Central memory CD8-positive, alpha-beta T cell (primary cell): ENCODE measurements around the gene GPR4.
A peak's percentile ranks its signal among the peaks of the same experiment; 100 is the strongest.
"Not testable (repeated sequence)": the region's sequence is repeated elsewhere in the genome, so short reads cannot be mapped to it uniquely, and the experiment has no call there.

Experiments
- ATAC-seq: fragments of 150-1000 bp; cut with Tn5 transposase; replicated peaks from 2 replicates; pipeline ENCODE4 v1.10.0; 2022; ENCODE audit warnings: mild to moderate bottlenecking, moderate FRiP score, moderate number of reproducible peaks; ENCODE audit not compliant: poor library complexity, severe bottlenecking; ENCODE audit errors: extremely low read depth
- DNase-seq, 2 donors: peaks; one replicate each; pipeline ENCODE4 v3.0.0; 2021; ENCODE audit warnings: low spot score in 2 of 2
- H3K27ac Mint-ChIP-seq: one replicate; pipeline ENCODE4 v1.8.0; 2022; ENCODE audit warnings: low read depth, mild to moderate bottlenecking, moderate library complexity, mixed read lengths
- H3K27me3 Mint-ChIP-seq: one replicate; pipeline ENCODE4 v1.8.0; 2022; ENCODE audit warnings: mixed read lengths
- H3K36me3 Mint-ChIP-seq: one replicate; pipeline ENCODE4 v1.8.0; 2022; ENCODE audit warnings: mild to moderate bottlenecking, moderate library complexity, mixed read lengths; ENCODE audit not compliant: insufficient read depth
- H3K4me1 Mint-ChIP-seq: one replicate; pipeline ENCODE4 v1.8.0; 2022; ENCODE audit warnings: mixed read lengths
- H3K4me3 Mint-ChIP-seq: one replicate; pipeline ENCODE4 v1.8.0; 2022; ENCODE audit warnings: mild to moderate bottlenecking, moderate library complexity, mixed read lengths
- H3K9me3 Mint-ChIP-seq: one replicate; pipeline ENCODE4 v1.8.0; 2022; ENCODE audit warnings: mixed read lengths

The GPR4 gene

DNA sequence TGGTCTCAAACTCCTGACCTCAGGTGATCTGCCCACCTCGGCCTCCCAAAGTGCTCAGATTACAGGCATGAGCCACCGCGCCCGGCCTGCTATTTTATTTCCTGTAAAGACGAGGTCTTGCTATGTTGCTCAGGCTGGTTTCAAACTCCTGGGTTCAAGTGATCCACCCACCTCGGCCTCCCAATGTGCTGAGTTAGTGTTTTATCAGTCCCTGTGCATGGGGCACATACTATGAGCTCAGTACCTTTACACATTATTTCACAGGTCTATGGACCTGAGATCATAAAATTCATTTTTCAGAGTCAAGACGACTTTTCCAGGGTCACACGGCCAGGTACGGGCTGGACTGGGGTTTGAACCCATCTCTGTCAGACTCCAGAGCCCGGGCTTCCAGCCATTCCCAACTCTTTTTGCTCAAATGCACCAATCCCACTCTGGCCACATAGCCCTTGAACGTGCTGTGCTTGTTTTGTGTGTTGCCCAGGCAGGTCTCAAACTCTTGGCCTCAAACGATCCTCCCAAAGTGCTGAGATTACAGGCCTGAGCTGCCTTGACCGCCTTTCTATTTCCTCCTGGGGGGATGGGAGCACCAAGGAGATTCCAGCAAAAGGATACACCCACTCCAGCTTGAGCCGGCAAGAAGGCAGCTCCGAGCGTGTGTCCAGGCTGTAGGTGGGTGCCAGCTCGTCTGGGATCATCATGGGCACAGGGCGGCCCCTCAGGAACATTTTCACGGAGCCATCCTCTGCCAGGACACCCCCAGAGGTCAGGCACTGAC, 36.1 kb upstream of the GPR4 start:
- ATAC-seq: no peak
- H3K4me1 Mint-ChIP-seq: peaks cover 36% of the 10 kb centered on the region
- H3K9me3 Mint-ChIP-seq: peaks cover 6% of the 10 kb centered on the region
- H3K27me3 Mint-ChIP-seq: no peaks in the 10 kb centered on the region
- H3K27ac Mint-ChIP-seq: peak overlapping the region; percentile 77
- H3K36me3 Mint-ChIP-seq: peaks cover 15% of the 10 kb centered on the region
- DNase-seq: no peak
- H3K4me3 Mint-ChIP-seq: peak overlapping the region; percentile 95

DNA sequence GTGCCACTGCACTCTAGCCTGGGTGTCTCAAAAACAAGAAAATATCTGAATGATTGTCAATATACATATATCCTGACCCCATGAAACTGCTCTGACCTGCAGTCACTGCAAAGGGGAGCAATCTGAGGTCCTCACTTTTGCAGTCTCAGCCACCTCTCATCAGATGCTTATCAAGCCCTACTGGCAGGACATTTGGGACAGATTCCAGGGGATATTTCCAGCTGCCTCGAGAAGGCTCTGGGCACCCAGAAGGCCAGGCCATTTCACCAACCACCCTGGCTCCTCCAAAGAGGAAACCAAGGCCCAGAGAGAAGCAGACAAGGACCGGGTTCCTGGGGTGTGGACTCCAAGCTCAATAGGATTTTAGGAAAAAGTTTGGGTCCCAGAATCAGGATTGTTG, 34.9 kb upstream of the GPR4 start:
- peaks cover 10% of the 10 kb centered on the region for H3K36me3 Mint-ChIP-seq
- H3K4me1 Mint-ChIP-seq: peaks cover 24% of the 10 kb centered on the region
- H3K27ac Mint-ChIP-seq: no peak overlapping the region
- DNase-seq (no peak), ATAC-seq (no peak)
- no peaks in the 10 kb centered on the region for H3K27me3 Mint-ChIP-seq
- H3K9me3 Mint-ChIP-seq: peaks cover 6% of the 10 kb centered on the region
- no peak overlapping the region for H3K4me3 Mint-ChIP-seq

DNA sequence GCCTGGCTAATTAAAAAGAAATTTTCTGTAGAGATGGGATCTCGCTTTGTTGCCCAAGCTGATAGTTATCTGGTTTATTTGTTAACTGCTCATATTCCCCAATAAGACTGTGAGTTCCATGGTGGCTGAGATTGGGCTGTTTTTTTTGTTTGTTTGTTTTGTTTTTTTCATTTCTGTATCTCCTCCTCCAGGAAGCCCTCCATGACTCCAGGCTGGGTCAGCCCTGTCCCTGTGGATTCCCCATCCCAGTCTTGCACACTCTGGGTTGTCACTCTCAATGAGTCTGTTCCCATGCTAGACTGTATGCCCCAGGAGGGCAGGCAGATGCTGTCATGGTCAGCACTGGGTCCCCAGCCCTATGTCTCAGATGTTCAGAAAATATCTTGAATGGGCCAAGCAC, 34.3 kb upstream of the GPR4 start:
- H3K27ac Mint-ChIP-seq: no peak overlapping the region
- H3K4me3 Mint-ChIP-seq: no peak overlapping the region
- H3K9me3 Mint-ChIP-seq: peaks cover 4% of the 10 kb centered on the region
- H3K36me3 Mint-ChIP-seq: peaks cover 7% of the 10 kb centered on the region
- DNase-seq (no peak), ATAC-seq (no peak)
- H3K4me1 Mint-ChIP-seq: peaks cover 18% of the 10 kb centered on the region
- no peaks in the 10 kb centered on the region for H3K27me3 Mint-ChIP-seq

DNA sequence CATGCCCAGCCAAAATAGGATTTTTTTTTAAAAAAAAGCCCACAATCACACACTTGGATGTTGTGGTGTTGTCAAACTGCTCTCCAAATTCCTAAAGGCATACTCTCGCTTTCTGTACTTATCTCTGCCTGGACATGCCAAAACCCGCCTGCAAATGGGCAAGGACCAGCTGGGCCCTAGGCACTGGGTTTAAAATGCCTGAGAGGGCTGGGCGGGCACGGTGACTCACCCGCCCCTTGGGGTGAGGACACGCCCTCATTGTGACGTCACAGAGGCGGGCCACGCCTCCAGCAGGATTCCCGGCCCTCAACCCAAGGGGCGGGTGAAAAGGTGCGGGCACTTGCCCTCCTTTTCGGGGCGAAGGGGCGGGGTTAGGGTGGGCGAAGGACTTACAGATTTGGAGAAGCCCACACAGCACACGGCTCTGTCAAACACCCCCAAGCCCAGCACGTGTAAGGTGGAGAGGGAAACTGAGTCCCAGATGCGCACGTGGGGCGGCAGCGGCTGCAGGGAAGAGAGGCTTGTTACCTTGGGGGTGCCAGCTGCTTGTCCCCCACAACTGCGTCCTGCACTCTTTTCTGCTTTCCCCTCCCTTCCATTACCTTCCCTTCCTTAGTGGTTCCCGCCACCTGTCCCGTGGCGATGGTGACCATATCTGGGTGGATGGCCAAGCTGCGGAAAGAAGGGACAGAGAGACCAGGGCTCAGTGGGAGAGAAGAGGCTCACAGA, 30.6 kb upstream of the GPR4 start:
- DNase-seq: no peak
- no peak overlapping the region for H3K4me3 Mint-ChIP-seq
- ATAC-seq: no peak
- peaks cover 5% of the 10 kb centered on the region for H3K36me3 Mint-ChIP-seq
- no peaks in the 10 kb centered on the region for H3K9me3 Mint-ChIP-seq
- H3K27me3 Mint-ChIP-seq: no peaks in the 10 kb centered on the region
- no peak overlapping the region for H3K27ac Mint-ChIP-seq
- H3K4me1 Mint-ChIP-seq: no peaks in the 10 kb centered on the region

DNA sequence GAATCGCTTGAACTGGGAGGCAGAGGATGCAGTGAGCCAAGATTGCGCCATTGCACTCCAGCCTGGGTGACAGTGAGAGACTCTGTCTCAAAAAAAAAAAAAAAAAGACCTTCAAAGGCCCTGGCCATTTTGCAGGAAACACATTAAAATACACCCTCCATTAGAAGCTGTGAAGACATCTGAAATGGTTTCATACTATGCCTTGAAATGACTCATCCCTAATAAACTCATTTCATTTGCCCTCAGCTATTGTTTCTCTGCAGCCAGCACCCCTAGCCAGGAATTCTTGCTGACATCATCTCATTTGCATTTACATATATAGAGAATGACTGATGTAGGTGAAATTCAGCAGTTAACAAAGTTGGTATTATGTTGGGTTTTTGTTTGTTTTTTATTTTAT, 28.5 kb upstream of the GPR4 start:
- DNase-seq (no peak), ATAC-seq (no peak)
- no peaks in the 10 kb centered on the region for H3K27me3 Mint-ChIP-seq
- peaks cover 13% of the 10 kb centered on the region for H3K36me3 Mint-ChIP-seq
- H3K4me3 Mint-ChIP-seq: no peak overlapping the region
- no peak overlapping the region for H3K27ac Mint-ChIP-seq
- no peaks in the 10 kb centered on the region for H3K4me1 Mint-ChIP-seq
- H3K9me3 Mint-ChIP-seq: no peaks in the 10 kb centered on the region

DNA sequence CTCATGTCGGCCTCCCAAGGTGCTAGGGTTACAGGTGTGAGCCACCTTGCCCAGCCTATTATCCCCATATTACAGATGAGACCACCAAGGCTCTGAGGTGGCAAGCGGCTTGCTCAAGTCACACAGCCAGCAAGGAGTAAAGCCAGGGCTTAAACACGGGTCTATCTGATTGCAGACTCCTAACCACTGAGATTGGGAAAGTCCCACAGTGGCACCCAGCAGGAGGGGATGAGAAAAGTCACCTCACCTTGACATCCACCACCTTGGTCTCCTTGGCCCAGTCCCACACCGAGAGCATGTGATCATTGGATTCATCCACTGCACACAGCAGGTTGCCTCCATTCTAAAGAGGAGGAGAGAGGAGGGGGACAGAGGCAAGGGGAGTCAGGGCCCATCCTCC, 27.7 kb upstream of the GPR4 start:
- H3K27me3 Mint-ChIP-seq: no peaks in the 10 kb centered on the region
- DNase-seq: no peak
- no peak for ATAC-seq
- H3K27ac Mint-ChIP-seq: no peak overlapping the region
- peaks cover 13% of the 10 kb centered on the region for H3K36me3 Mint-ChIP-seq
- no peaks in the 10 kb centered on the region for H3K4me1 Mint-ChIP-seq
- H3K9me3 Mint-ChIP-seq: no peaks in the 10 kb centered on the region
- no peak overlapping the region for H3K4me3 Mint-ChIP-seq

DNA sequence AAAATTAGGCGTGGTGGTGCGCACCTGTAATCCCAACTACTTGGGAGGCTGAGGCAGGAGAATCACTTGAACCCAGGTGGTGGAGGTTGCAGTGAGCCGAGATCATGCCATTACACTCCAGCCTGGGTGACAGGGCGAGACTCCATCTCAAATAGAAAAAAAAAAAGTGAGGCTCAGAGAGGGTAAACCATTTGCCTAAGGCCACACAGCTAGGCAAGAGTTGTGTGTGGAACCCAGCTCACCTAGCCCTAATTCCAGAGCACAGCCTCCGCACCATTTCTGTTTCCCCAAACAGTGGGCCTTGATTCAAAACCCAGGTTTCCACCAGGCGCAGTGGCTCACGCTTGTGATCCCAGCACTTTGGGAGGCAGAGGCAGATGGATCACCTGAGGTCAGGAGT, 26.2 kb upstream of the GPR4 start:
- not testable (repeated sequence) for H3K4me1 Mint-ChIP-seq, H3K4me3 Mint-ChIP-seq, DNase-seq, H3K27ac Mint-ChIP-seq, ATAC-seq, H3K27me3 Mint-ChIP-seq, H3K9me3 Mint-ChIP-seq
- H3K36me3 Mint-ChIP-seq: peaks cover 14% of the 10 kb centered on the region

DNA sequence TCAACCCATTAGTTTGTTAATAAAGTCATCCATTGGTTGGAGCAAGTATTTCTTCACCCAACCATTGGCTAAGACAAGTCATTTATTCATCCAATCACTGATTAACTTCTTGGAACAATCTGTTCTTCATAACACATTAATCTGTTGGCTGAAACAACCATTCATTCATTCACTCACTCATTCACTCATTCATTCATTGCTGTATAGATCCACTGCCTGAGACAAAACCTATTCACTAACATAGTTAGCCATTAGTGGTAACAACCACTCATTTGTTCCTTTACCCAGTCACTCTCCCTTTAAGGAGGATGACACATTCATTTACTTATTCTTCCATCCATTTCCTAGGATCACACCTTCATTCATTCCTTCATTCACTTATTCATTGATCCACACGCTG, 22.0 kb upstream of the GPR4 start:
- H3K4me3 Mint-ChIP-seq: no peak overlapping the region
- DNase-seq: no peak
- H3K27ac Mint-ChIP-seq: no peak overlapping the region
- H3K4me1 Mint-ChIP-seq: no peaks in the 10 kb centered on the region
- H3K9me3 Mint-ChIP-seq: no peaks in the 10 kb centered on the region
- ATAC-seq: no peak
- H3K36me3 Mint-ChIP-seq: peaks cover 32% of the 10 kb centered on the region
- H3K27me3 Mint-ChIP-seq: no peaks in the 10 kb centered on the region

DNA sequence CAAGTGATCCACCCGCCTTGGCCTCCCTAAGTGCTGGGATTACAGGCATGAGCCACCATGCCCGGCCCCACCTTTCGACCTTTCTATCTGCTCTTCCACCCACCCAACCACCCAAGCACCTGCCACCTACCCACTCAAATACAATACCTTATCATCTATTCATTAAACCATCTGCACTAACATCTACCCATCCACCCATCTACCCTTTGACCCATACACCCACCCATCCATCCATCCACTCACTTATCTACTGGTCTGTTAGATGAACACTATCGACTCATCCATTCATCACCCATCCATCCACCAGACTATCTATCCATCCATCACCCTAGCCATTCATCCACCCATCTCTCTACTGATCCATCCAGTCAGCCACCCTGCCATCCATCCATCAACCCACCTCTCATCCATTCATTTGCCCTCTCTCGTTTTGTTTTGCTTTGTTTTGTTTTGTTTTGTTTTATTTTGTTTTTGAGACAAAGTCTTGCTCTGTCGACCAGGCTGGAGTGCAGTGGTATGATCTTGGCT, 20.0 kb upstream of the GPR4 start:
- ATAC-seq: no peak
- H3K36me3 Mint-ChIP-seq: peaks cover 40% of the 10 kb centered on the region
- H3K27ac Mint-ChIP-seq: no peak overlapping the region
- H3K4me3 Mint-ChIP-seq: no peak overlapping the region
- no peaks in the 10 kb centered on the region for H3K27me3 Mint-ChIP-seq
- H3K9me3 Mint-ChIP-seq: no peaks in the 10 kb centered on the region
- no peak for DNase-seq
- no peaks in the 10 kb centered on the region for H3K4me1 Mint-ChIP-seq

DNA sequence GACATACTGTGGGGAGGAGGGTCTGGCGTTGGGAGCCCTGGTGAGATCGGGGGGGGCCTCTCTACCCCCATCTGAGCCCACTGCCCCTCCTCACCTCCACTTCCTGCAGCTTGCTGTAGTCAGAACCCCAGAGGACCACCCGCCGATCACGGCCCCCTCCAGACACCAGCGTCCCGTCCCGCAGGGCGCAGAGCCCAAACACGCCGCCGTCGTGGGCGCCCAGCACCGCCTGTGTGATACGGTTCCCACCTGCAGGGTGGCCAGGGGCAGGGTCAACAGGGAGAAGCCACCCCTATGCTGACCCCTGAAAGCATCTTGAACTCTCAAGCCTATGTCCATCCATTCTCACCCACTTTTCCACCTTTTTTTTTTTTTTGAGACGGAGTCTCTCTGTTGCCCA, 19.4 kb upstream of the GPR4 start:
- Mint-ChIP-seq H3K4me1 (no peaks in the 10 kb centered on the region), H3K9me3 (no peaks in the 10 kb centered on the region), H3K4me3 (no peak overlapping the region), H3K27ac (no peak overlapping the region), H3K27me3 (no peaks in the 10 kb centered on the region), H3K36me3 (peaks cover 44% of the 10 kb centered on the region)
- DNase-seq (no peak), ATAC-seq (no peak)

DNA sequence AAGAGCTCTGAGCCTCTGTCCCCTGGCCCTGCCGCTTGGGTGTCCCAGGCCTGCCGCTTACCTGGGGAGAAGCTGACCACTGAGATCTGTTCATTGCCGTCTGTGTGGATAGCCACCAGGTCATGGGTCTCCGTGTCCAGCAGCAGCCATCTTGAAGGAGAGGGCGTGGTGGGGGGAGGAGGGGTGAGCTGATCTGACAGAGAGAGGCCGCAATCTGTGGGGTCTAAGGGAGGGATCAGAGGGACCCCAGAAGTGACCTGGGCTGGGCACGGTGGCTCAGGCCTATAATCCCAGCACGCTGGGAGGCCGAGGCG, 14.6 kb upstream of the GPR4 start:
- DNase-seq (no peak), ATAC-seq (no peak)
- H3K4me3 Mint-ChIP-seq: no peak overlapping the region
- no peak overlapping the region for H3K27ac Mint-ChIP-seq
- no peaks in the 10 kb centered on the region for H3K9me3 Mint-ChIP-seq
- no peaks in the 10 kb centered on the region for H3K27me3 Mint-ChIP-seq
- peaks cover 56% of the 10 kb centered on the region for H3K36me3 Mint-ChIP-seq
- peaks cover 17% of the 10 kb centered on the region for H3K4me1 Mint-ChIP-seq

DNA sequence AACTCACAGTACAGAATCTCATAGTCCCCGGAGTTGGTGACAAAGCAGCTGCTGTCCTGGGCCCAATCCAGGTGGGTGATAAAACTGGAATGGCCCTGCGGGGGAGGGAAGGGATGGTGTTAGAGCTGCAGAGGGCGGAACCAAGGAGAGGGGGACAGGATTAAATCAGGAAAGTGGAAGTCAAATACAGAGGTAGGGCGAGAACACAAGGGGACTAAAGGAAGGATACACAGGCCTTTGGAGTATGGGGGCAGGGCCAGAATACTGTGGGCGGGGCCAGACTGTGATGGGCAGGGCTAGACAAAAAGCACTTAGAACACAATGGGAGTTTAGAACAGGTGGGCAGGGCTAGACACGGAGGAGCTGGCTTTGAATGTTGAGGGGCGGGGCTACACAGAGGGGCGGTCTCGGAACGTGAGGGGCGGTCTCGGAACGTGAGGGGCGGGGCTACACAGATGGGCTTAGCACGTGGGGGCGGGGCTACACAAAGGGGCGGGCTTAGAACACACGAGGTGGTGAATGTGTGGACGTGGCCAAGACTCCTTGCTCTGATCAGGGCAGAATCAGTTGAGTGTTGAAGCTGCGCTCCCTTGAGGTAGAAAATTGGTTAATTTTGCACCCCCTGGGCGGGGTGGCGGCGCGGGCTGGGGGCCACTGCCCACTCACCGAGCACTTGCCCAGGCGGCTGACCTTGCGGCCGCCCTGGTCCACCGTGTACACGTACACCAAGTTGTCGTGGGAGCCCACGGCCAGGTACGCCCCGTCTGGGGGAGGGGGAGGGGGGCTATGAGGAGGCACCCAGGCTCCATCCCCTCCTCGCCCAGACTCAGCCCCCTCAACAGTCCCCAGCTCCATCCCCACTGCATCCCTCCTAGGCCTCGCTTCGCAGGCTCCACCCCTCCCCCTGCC, 14.0 kb upstream of the GPR4 start:
- H3K4me1 Mint-ChIP-seq: peaks cover 17% of the 10 kb centered on the region
- peaks cover 59% of the 10 kb centered on the region for H3K36me3 Mint-ChIP-seq
- H3K27me3 Mint-ChIP-seq: no peaks in the 10 kb centered on the region
- no peak overlapping the region for H3K4me3 Mint-ChIP-seq
- H3K27ac Mint-ChIP-seq: no peak overlapping the region
- ATAC-seq (peak; percentile 92), DNase-seq (peak; percentile 52 to 76)
- no peaks in the 10 kb centered on the region for H3K9me3 Mint-ChIP-seq
